Cardiac muscle cell (in vitro differentiated cells and primary cell): ENCODE data around the gene TMEM132D. TPM values are rescaled to one million over a fixed set of nuclear protein-coding genes. Genes with fewer than 3 reads are reported as not detected.

Source experiments
- DNase-seq, 2 donors: peaks; one replicate each; pipeline versions ENCODE4 v3.0.0 to v3.0.0-alpha.2; 2010 to 2017; ENCODE audit warnings: low read depth in 1 of 2, low spot score in 1 of 2
- H3K27ac ChIP-seq: fragments of 200-600 bp; sonication (generic); 2 replicates; pipeline ENCODE4 v1.5.1; 2016
- H3K27me3 ChIP-seq: fragments of 200-600 bp; sonication (generic); 2 replicates; pipeline ENCODE4 v1.6.0; 2016; ENCODE audit warnings: control low read depth
- H3K36me3 ChIP-seq: fragments of 200-600 bp; sonication (generic); 2 replicates; pipeline ENCODE4 v1.5.1; 2016; ENCODE audit warnings: control low read depth
- H3K4me1 ChIP-seq: fragments of 200-600 bp; sonication (generic); 2 replicates; pipeline ENCODE4 v1.8.1; 2017; ENCODE audit warnings: low read depth, mild to moderate bottlenecking, mixed run types
- H3K4me3 ChIP-seq: fragments of 200-600 bp; sonication (generic); 2 replicates; pipeline ENCODE4 v1.5.1; 2016; ENCODE audit warnings: mild to moderate bottlenecking
- H3K9me3 ChIP-seq: fragments of 200-600 bp; sonication (generic); 2 replicates; pipeline ENCODE4 v1.5.1; 2017; ENCODE audit warnings: low read depth, mild to moderate bottlenecking, control low read depth
- CTCF ChIP-seq: IDR thresholded peaks from 2 replicates; pipeline ENCODE4 v1.5.1; 2012; ENCODE audit warnings: low read depth, mild to moderate bottlenecking, low read length
- polyA plus RNA-seq: library from polyadenylated mRNA; unstranded; fragments of >200 nt; fragmentation: Nextera tagmentation; extraction: Ambion mirVana; gene quantifications from 2 replicates; pipeline ENCODE4 v1.2.1, GENCODE V29; 2016
- total RNA-seq: library from RNA; depleted of rRNA; stranded (reverse); fragments of >200 nt; gene quantifications from 2 replicates; pipeline ENCODE4 v1.2.3, GENCODE V29; 2016

The TMEM132D gene
- total and polyA plus RNA-seq, 2 experiments from 2014 or later: 0.03 TPM; not detected in 1

DNA sequence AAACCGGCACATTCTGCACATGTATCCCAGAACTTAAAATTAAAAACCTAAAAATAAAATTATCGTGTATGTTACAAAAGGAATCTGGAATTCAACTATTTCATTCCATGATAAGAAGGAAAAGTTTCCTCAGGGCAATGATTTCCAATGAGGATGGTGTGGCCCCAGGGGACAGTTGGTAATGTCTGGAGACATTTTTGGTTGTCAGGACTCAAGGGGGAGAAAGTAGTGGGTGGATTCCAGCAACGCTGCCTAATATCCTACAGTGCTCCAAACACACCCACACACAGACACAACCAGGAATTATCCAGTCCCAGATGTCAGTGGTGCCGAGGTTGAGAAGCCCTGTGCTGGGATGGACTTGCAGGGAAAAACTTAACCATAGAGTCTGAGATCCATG, 228.3 kb downstream of the TMEM132D start:
- no peak overlapping the region for H3K27ac ChIP-seq
- H3K4me3 ChIP-seq: no peak overlapping the region
- H3K4me1 ChIP-seq: no peaks in the 10 kb centered on the region
- no peaks in the 10 kb centered on the region for H3K36me3 ChIP-seq
- TF ChIP-seq CTCF: no peak
- DNase-seq: no peak
- H3K9me3 ChIP-seq: no peaks in the 10 kb centered on the region
- H3K27me3 ChIP-seq: no peaks in the 10 kb centered on the region

DNA sequence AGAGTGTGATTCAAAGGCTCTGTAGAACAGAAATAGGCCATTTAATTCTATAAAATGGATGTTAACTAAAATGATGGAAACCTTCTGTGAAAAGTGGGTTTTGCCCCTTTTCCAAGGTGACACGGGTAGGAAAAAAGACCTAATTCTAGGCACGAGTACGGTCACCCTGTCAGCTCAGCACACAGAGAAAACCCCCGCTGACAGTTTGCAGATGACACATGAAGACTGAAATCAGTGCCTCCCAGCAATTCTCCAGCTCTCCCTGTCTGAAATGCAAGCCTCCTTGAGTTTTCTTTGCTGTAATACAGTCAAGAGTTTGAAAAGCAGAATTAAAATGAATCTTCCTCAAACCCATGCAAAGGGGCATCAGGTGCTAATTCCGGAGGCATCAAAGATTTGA, 230.0 kb downstream of the TMEM132D start:
- no peaks in the 10 kb centered on the region for H3K9me3 ChIP-seq
- DNase-seq: no peak
- no peak for TF ChIP-seq CTCF
- no peak overlapping the region for H3K27ac ChIP-seq
- H3K4me1 ChIP-seq: no peaks in the 10 kb centered on the region
- H3K4me3 ChIP-seq: no peak overlapping the region
- no peaks in the 10 kb centered on the region for H3K27me3 ChIP-seq
- H3K36me3 ChIP-seq: no peaks in the 10 kb centered on the region

GRCh38 chr12:129672110-129672509, 231.7 kb downstream of the TMEM132D start:
- Histone ChIP-seq H3K9me3 (no peaks in the 10 kb centered on the region), H3K27me3 (no peaks in the 10 kb centered on the region), H3K4me1 (no peaks in the 10 kb centered on the region), H3K36me3 (no peaks in the 10 kb centered on the region), H3K4me3 (no peak overlapping the region), H3K27ac (no peak overlapping the region)
- DNase-seq: no peak
- TF ChIP-seq CTCF: no peak

DNA sequence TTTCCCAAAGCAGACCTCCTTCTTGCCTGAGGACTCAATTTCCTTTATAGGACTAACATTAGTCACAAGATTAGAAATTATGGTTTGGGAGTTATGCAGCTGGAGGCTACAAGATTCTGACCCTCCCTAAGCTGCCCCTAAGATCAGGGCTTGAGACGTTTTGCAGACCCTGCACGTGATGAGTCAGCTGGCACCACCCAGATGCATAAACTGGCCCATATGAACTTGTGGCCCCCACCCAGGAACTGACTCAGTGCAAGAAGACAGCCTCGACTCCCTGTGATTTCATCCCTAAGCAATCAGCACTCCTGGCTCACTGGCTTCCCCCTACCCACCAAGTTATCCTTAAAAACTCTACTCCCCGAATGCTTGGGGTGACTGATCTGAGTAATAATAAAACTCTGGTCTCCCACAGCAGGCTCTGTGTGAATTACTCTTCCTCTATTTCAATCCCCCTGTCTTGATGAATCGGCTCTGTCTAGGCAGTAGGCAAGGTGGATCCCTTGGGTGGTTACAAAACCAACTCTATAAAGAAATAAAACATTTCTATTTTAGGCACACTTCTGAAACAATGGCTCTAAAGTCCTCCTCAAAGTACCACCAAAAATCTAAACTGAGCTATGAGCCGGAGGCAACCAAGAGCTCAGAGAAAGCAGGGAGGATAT, 233.4 kb downstream of the TMEM132D start:
- no peaks in the 10 kb centered on the region for H3K4me1 ChIP-seq
- no peak for TF ChIP-seq CTCF
- no peaks in the 10 kb centered on the region for H3K9me3 ChIP-seq
- H3K4me3 ChIP-seq: no peak overlapping the region
- no peak overlapping the region for H3K27ac ChIP-seq
- no peaks in the 10 kb centered on the region for H3K36me3 ChIP-seq
- H3K27me3 ChIP-seq: no peaks in the 10 kb centered on the region
- no peak for DNase-seq

DNA sequence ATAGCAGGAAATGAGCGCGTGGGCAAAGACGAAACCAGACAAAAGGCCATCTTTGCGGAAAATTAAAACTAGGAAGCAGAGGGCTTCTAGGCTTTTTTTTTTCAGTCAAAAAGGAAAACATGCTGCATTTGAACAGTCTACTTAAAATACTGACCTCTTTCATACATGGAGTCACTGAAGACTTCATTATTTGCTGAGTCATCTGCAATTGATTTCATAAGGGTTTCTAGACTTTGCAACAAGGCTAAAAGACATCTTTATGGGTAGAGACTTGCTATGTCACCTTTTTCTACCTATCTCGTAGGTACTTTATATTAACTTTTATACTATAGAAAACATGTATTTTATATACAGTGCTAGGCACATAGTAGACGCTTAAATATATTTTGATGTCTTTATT, 238.4 kb downstream of the TMEM132D start:
- Histone ChIP-seq H3K4me1 (no peaks in the 10 kb centered on the region), H3K4me3 (no peak overlapping the region), H3K36me3 (no peaks in the 10 kb centered on the region), H3K9me3 (no peaks in the 10 kb centered on the region), H3K27me3 (no peaks in the 10 kb centered on the region), H3K27ac (no peak overlapping the region)
- no peak for TF ChIP-seq CTCF
- no peak for DNase-seq
